Sigmoid colon (tissue), 7 donors: ENCODE data around the gene CRYZ. TPM values are rescaled to one million over a fixed set of nuclear protein-coding genes. Genes with fewer than 3 reads are reported as not detected.

Source experiments
- DNase-seq: peaks from one replicate; pipeline ENCODE4 v3.0.0-alpha.2; 2019
- H3K27ac ChIP-seq, 4 donors: fragments of 200-600 bp; sonication (generic); one replicate each; pipeline ENCODE4 v1.5.1; 2016 to 2019; ENCODE audit warnings: mild to moderate bottlenecking in 1 of 4
- H3K27me3 ChIP-seq, 3 donors: fragments of 200-600 bp; sonication (generic); one replicate each; pipeline ENCODE4 v1.5.1; 2019; ENCODE audit warnings: mild to moderate bottlenecking in 1 of 3
- H3K36me3 ChIP-seq, 4 donors: fragments of 200-600 bp; sonication (generic); one replicate each; pipeline ENCODE4 v1.5.1; 2016 to 2019
- H3K4me1 ChIP-seq, 4 donors: fragments of 200-600 bp; sonication (generic); one replicate each; pipeline ENCODE4 v1.5.1; 2017 to 2019
- H3K4me3 ChIP-seq, 4 donors: fragments of 200-600 bp; sonication (generic); one replicate each; pipeline ENCODE4 v1.5.1; 2017 to 2019; ENCODE audit warnings: mild to moderate bottlenecking in 2 of 4, moderate library complexity in 1 of 4
- H3K9me3 ChIP-seq, 4 donors: fragments of 200-600 bp in 3 of 4; sonication (generic) in 3 of 4; one replicate each; pipeline versions ENCODE4 v1.5.1 to v1.6.1; 2013 to 2019
- EP300 ChIP-seq, 4 donors: sonication (generic); formaldehyde crosslinking; IDR thresholded peaks; one replicate each; pipeline ENCODE4 v1.6.1; 2017; ENCODE audit warnings: antibody characterized with exemption in 4 of 4
- POLR2A ChIP-seq, 2 donors: fragments of 450-650 bp; IDR thresholded peaks; one replicate each; pipeline ENCODE4 v1.6.1; 2016; ENCODE audit warnings: antibody characterized with exemption in 2 of 2, mild to moderate bottlenecking in 2 of 2, moderate library complexity in 2 of 2
- POLR2AphosphoS5 ChIP-seq, 4 donors: sonication (generic); formaldehyde crosslinking; IDR thresholded peaks; one replicate each; pipeline ENCODE4 v1.6.1; 2017; ENCODE audit warnings: antibody characterized with exemption in 4 of 4
- WGBS, 2 donors: extraction: QIAGEN DNeasy Blood & Tissue Kit; methylation state at CpG; one replicate each; pipeline ENCODE4 v1.1.7; 2013; 5-methylcytosine and 5-hydroxymethylcytosine counted together
- intact Hi-C: fragments of 100-400 bp; cut with DNase I; formaldehyde crosslinking; loops from one replicate; pipeline ENCODE4 v1.15.1; 2023
- polyA plus RNA-seq, 3 donors: library from polyadenylated mRNA; stranded (reverse); fragments of 200-250 nt; gene quantifications; one replicate each; pipeline ENCODE4 v1.2.3, GENCODE V29; 2013
- total RNA-seq, 4 donors: library from RNA; depleted of rRNA; stranded (reverse); fragments of >200 nt; gene quantifications; one replicate each; pipeline ENCODE4 v1.1.0, GENCODE V29; 2016
- TF ChIP-seq, protein P1 (sequence below), 4 experiments: fragments of 450-650 bp in 3 of 4; fragments of 200-600 bp in 1 of 4; IDR thresholded peaks; one replicate each; pipeline ENCODE4 v1.5.1; 2016 to 2019; ENCODE audit warnings: antibody characterized with exemption in 4 of 4, mild to moderate bottlenecking in 3 of 4, moderate library complexity in 2 of 4
- donor health status: healthy with polysubstance abuse.
- donor health status: Bipolar disorder and iron deficiency.
- donor health status: healthy.

The CRYZ gene
- total and polyA plus RNA-seq, 7 donors: 10.4 to 43.2 (median 25.2) TPM

- 40 to 54% methylated on average over 1 of the region's 1 CpG for WGBS, 2 donors
- Histone ChIP-seq H3K36me3 (peaks cover 5 to 48% (median 16%) of the 10 kb centered on the region in 4 donors), H3K27ac (peak overlapping the region; percentile 40 to 67 (median 54))
These were observed 20.0 kb downstream of the CRYZ start for GRCh38 chr1:74712881-74713280.

GRCh38 chr1:74703386-74704182 is 29.3 kb downstream of the CRYZ start:
- DNase-seq: no peak
- H3K27me3 ChIP-seq: no peaks in the 10 kb centered on the region
- TF ChIP-seq, protein P1, sequence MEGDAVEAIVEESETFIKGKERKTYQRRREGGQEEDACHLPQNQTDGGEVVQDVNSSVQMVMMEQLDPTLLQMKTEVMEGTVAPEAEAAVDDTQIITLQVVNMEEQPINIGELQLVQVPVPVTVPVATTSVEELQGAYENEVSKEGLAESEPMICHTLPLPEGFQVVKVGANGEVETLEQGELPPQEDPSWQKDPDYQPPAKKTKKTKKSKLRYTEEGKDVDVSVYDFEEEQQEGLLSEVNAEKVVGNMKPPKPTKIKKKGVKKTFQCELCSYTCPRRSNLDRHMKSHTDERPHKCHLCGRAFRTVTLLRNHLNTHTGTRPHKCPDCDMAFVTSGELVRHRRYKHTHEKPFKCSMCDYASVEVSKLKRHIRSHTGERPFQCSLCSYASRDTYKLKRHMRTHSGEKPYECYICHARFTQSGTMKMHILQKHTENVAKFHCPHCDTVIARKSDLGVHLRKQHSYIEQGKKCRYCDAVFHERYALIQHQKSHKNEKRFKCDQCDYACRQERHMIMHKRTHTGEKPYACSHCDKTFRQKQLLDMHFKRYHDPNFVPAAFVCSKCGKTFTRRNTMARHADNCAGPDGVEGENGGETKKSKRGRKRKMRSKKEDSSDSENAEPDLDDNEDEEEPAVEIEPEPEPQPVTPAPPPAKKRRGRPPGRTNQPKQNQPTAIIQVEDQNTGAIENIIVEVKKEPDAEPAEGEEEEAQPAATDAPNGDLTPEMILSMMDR (IDR thresholded peaks at IDR 0.05): no peak
- TF ChIP-seq POLR2A (IDR thresholded peaks at IDR 0.05): no peak
- no peak overlapping the region for H3K4me3 ChIP-seq
- peaks cover 11 to 59% (median 14%) of the 10 kb centered on the region in 4 donors for H3K36me3 ChIP-seq
- H3K9me3 ChIP-seq: no peaks in the 10 kb centered on the region
- no peaks in the 10 kb centered on the region for H3K4me1 ChIP-seq
- WGBS, 2 donors: 81 to 91% methylated on average over 6 of the region's 6 CpGs
- no peak overlapping the region for H3K27ac ChIP-seq
- intact Hi-C loops: no loop called here

More at GRCh38 chr1:74712881-74713280, 20.0 kb downstream of the CRYZ start:
- DNase-seq: no peak
- Histone ChIP-seq H3K4me3 (no peak overlapping the region), H3K27me3 (no peaks in the 10 kb centered on the region), H3K4me1 (peaks cover 0 to 30% (median 26%) of the 10 kb centered on the region in 4 donors), H3K9me3 (no peaks in the 10 kb centered on the region)
- intact Hi-C loops: no loop called here
- TF ChIP-seq POLR2AphosphoS5 (IDR thresholded peaks at IDR 0.05) (no peak), EP300 (IDR thresholded peaks at IDR 0.05) (no peak), POLR2A (IDR thresholded peaks at IDR 0.05) (no peak)
- TF ChIP-seq, protein P1 (IDR thresholded peaks at IDR 0.05): no peak

DNA sequence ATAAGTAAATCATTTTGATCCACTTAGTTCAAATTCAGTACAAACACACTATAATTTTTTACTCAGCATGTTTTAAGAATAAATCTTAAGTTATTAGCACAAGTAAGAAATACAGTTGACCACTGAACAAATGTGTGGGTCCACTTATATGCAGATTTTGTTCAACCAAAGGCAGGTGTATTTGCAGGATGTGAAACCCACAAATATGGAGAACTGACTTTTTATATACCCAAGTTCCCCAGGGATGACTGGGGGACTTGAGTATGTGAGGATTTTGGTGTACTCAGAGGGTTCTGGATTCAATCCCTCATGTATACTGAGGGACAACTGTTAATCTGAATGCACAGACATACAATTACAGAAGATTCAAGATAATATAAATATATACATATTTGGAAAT is 33.5 kb downstream of the CRYZ start:
- H3K9me3 ChIP-seq: no peaks in the 10 kb centered on the region
- H3K36me3 ChIP-seq: peaks cover 0 to 24% (median 8%) of the 10 kb centered on the region in 4 donors
- H3K27ac ChIP-seq: no peak overlapping the region
- intact Hi-C loops: no loop called here
- H3K27me3 ChIP-seq: no peaks in the 10 kb centered on the region
- no peak overlapping the region for H3K4me3 ChIP-seq
- peaks cover 0 to 8% (median 0%) of the 10 kb centered on the region in 4 donors for H3K4me1 ChIP-seq
- no peak for DNase-seq
- TF ChIP-seq EP300 (IDR thresholded peaks at IDR 0.05) (no peak), POLR2AphosphoS5 (IDR thresholded peaks at IDR 0.05) (no peak), POLR2A (IDR thresholded peaks at IDR 0.05) (no peak)
- TF ChIP-seq, protein P1 (IDR thresholded peaks at IDR 0.05): no peak

DNA sequence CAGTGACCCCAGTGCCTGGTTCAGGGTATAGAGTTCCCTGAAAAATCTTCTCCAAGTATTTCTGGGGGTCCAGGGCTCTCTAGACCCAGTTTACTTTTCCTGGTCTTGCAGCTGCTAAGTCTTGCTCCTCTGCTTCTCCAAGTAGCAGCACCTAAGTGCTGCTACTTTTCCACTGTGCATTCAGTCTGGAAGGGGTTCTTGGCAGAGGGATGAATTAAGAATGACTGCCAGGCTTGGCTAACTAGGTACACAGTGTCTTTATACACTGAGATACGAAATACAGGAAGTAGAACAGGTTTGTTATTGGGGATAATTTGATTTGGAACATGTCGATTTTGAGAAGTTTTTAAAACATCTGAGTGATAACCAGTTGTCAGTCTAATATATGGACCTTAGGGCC is 35.0 kb downstream of the CRYZ start:
- no peaks in the 10 kb centered on the region for H3K9me3 ChIP-seq
- intact Hi-C loops: no loop called here
- H3K36me3 ChIP-seq: peaks cover 0 to 10% (median 0%) of the 10 kb centered on the region in 4 donors
- H3K4me1 ChIP-seq: peaks cover 0 to 8% (median 0%) of the 10 kb centered on the region in 4 donors
- no peaks in the 10 kb centered on the region for H3K27me3 ChIP-seq
- peak overlapping the region in 1 of 4 donors; percentile 47 for H3K27ac ChIP-seq
- 43 to 76% methylated on average over 2 of the region's 2 CpGs for WGBS, 2 donors
- DNase-seq: no peak
- no peak overlapping the region for H3K4me3 ChIP-seq
- TF ChIP-seq, protein P1 (IDR thresholded peaks at IDR 0.05): no peak
- TF ChIP-seq EP300 (IDR thresholded peaks at IDR 0.05) (no peak), POLR2A (IDR thresholded peaks at IDR 0.05) (no peak), POLR2AphosphoS5 (IDR thresholded peaks at IDR 0.05) (no peak)
